ENCODE data around the gene FRAS1.
"Not testable (repeated sequence)": the region's sequence is repeated elsewhere in the genome, so short reads cannot be mapped to it uniquely, and the experiment has no call there.

The FRAS1 gene

GRCh38 chr4:78119698-78120097 is 62.6 kb downstream of the FRAS1 start:
- peaks cover 4% of the 10 kb centered on the region for H3K9me3 ChIP-seq (ENCODE audit: control insufficient read depth, insufficient read depth, low read length)
- no peak overlapping the region for H3K27ac ChIP-seq (ENCODE audit: low read depth, low read length)
- H3K4me3 ChIP-seq (ENCODE audit: low read depth, low read length): no peak overlapping the region

GRCh38 chr4:78120144-78120880 is 63.2 kb downstream of the FRAS1 start:
- Histone ChIP-seq H3K9me3 (ENCODE audit: control insufficient read depth, insufficient read depth, low read length) (peaks cover 4% of the 10 kb centered on the region), H3K4me1 (ENCODE audit: control insufficient read depth, insufficient read depth, low read length) (no peaks in the 10 kb centered on the region), H3K27ac (ENCODE audit: low read depth, low read length) (no peak overlapping the region), H3K4me3 (ENCODE audit: low read depth, low read length) (no peak overlapping the region), H3K9ac (ENCODE audit: low read depth, low read length) (no peak overlapping the region), H3K27me3 (ENCODE audit: control insufficient read depth, insufficient read depth, low read length) (no peaks in the 10 kb centered on the region), H3K36me3 (ENCODE audit: control insufficient read depth, insufficient read depth, low read length) (no peaks in the 10 kb centered on the region)

More at GRCh38 chr4:78119698-78120097, 62.6 kb downstream of the FRAS1 start:
- H3K4me1 ChIP-seq (ENCODE audit: control insufficient read depth, insufficient read depth, low read length): no peaks in the 10 kb centered on the region
- H3K36me3 ChIP-seq (ENCODE audit: control insufficient read depth, insufficient read depth, low read length): no peaks in the 10 kb centered on the region
- H3K27me3 ChIP-seq (ENCODE audit: control insufficient read depth, insufficient read depth, low read length): no peaks in the 10 kb centered on the region
- no peak overlapping the region for H3K9ac ChIP-seq (ENCODE audit: low read depth, low read length)

- H3K27ac ChIP-seq (ENCODE audit: low read depth, low read length): no peak overlapping the region
- no peak overlapping the region for H3K4me3 ChIP-seq (ENCODE audit: low read depth, low read length)
- peaks cover 4% of the 10 kb centered on the region for H3K9me3 ChIP-seq (ENCODE audit: control insufficient read depth, insufficient read depth, low read length)
- H3K36me3 ChIP-seq (ENCODE audit: control insufficient read depth, insufficient read depth, low read length): no peaks in the 10 kb centered on the region
- H3K27me3 ChIP-seq (ENCODE audit: control insufficient read depth, insufficient read depth, low read length): no peaks in the 10 kb centered on the region
- H3K4me1 ChIP-seq (ENCODE audit: control insufficient read depth, insufficient read depth, low read length): peaks cover 5% of the 10 kb centered on the region; the same call in 1 of the 2 replicates
- H3K9ac ChIP-seq (ENCODE audit: low read depth, low read length): no peak overlapping the region
These were observed 64.3 kb downstream of the FRAS1 start for GRCh38 chr4:78121338-78121904.

- peaks cover 11% of the 10 kb centered on the region for H3K4me1 ChIP-seq (ENCODE audit: control insufficient read depth, insufficient read depth, low read length)
- H3K27ac ChIP-seq (ENCODE audit: low read depth, low read length); H3K27me3 ChIP-seq (ENCODE audit: control insufficient read depth, insufficient read depth, low read length); H3K36me3 ChIP-seq (ENCODE audit: control insufficient read depth, insufficient read depth, low read length); H3K9ac ChIP-seq (ENCODE audit: low read depth, low read length); H3K4me3 ChIP-seq (ENCODE audit: low read depth, low read length); H3K9me3 ChIP-seq (ENCODE audit: control insufficient read depth, insufficient read depth, low read length): not testable (repeated sequence)
These were observed 68.8 kb downstream of the FRAS1 start for GRCh38 chr4:78125834-78126331.

- H3K27ac ChIP-seq (ENCODE audit: low read depth, low read length): no peak overlapping the region
- no peak overlapping the region for H3K4me3 ChIP-seq (ENCODE audit: low read depth, low read length)
- no peaks in the 10 kb centered on the region for H3K27me3 ChIP-seq (ENCODE audit: control insufficient read depth, insufficient read depth, low read length)
- no peaks in the 10 kb centered on the region for H3K36me3 ChIP-seq (ENCODE audit: control insufficient read depth, insufficient read depth, low read length)
- no peaks in the 10 kb centered on the region for H3K9me3 ChIP-seq (ENCODE audit: control insufficient read depth, insufficient read depth, low read length)
- no peak overlapping the region for H3K9ac ChIP-seq (ENCODE audit: low read depth, low read length)
- H3K4me1 ChIP-seq (ENCODE audit: control insufficient read depth, insufficient read depth, low read length): peaks cover 22% of the 10 kb centered on the region
These were observed 72.4 kb downstream of the FRAS1 start for GRCh38 chr4:78129383-78130108.

GRCh38 chr4:78131403-78131802 is 74.3 kb downstream of the FRAS1 start:
- H3K27ac ChIP-seq (ENCODE audit: low read depth, low read length): no peak overlapping the region

GRCh38 chr4:78136109-78137081 is 79.3 kb downstream of the FRAS1 start:
- Histone ChIP-seq H3K9ac (ENCODE audit: low read depth, low read length) (no peak overlapping the region), H3K9me3 (ENCODE audit: control insufficient read depth, insufficient read depth, low read length) (no peaks in the 10 kb centered on the region), H3K4me1 (ENCODE audit: control insufficient read depth, insufficient read depth, low read length) (peaks cover 13% of the 10 kb centered on the region), H3K27me3 (ENCODE audit: control insufficient read depth, insufficient read depth, low read length) (no peaks in the 10 kb centered on the region), H3K27ac (ENCODE audit: low read depth, low read length) (no peak overlapping the region), H3K4me3 (ENCODE audit: low read depth, low read length) (no peak overlapping the region), H3K36me3 (ENCODE audit: control insufficient read depth, insufficient read depth, low read length) (no peaks in the 10 kb centered on the region)

More at GRCh38 chr4:78131403-78131802, 74.3 kb downstream of the FRAS1 start:
- Histone ChIP-seq H3K4me1 (ENCODE audit: control insufficient read depth, insufficient read depth, low read length) (peaks cover 22% of the 10 kb centered on the region), H3K36me3 (ENCODE audit: control insufficient read depth, insufficient read depth, low read length) (no peaks in the 10 kb centered on the region), H3K9me3 (ENCODE audit: control insufficient read depth, insufficient read depth, low read length) (no peaks in the 10 kb centered on the region), H3K9ac (ENCODE audit: low read depth, low read length) (no peak overlapping the region), H3K27me3 (ENCODE audit: control insufficient read depth, insufficient read depth, low read length) (no peaks in the 10 kb centered on the region), H3K4me3 (ENCODE audit: low read depth, low read length) (no peak overlapping the region)

GRCh38 chr4:78137532-78137931 is 80.4 kb downstream of the FRAS1 start:
- Histone ChIP-seq H3K4me3 (ENCODE audit: low read depth, low read length) (no peak overlapping the region), H3K27ac (ENCODE audit: low read depth, low read length) (no peak overlapping the region), H3K27me3 (ENCODE audit: control insufficient read depth, insufficient read depth, low read length) (no peaks in the 10 kb centered on the region), H3K36me3 (ENCODE audit: control insufficient read depth, insufficient read depth, low read length) (no peaks in the 10 kb centered on the region), H3K9me3 (ENCODE audit: control insufficient read depth, insufficient read depth, low read length) (no peaks in the 10 kb centered on the region), H3K4me1 (ENCODE audit: control insufficient read depth, insufficient read depth, low read length) (0 out of 2 replicates have a peak, but pooled peaks cover 4% of the 10 kb centered on the region), H3K9ac (ENCODE audit: low read depth, low read length) (no peak overlapping the region)

GRCh38 chr4:78138252-78138651 is 81.1 kb downstream of the FRAS1 start:
- Histone ChIP-seq H3K27ac (ENCODE audit: low read depth, low read length) (no peak overlapping the region), H3K27me3 (ENCODE audit: control insufficient read depth, insufficient read depth, low read length) (no peaks in the 10 kb centered on the region), H3K4me1 (ENCODE audit: control insufficient read depth, insufficient read depth, low read length) (0 out of 2 replicates have a peak, but pooled peaks cover 4% of the 10 kb centered on the region)

GRCh38 chr4:78143634-78144033 is 86.5 kb downstream of the FRAS1 start:
- Histone ChIP-seq H3K4me1 (ENCODE audit: control insufficient read depth, insufficient read depth, low read length) (peaks cover 6% of the 10 kb centered on the region), H3K36me3 (ENCODE audit: control insufficient read depth, insufficient read depth, low read length) (no peaks in the 10 kb centered on the region), H3K9ac (ENCODE audit: low read depth, low read length) (no peak overlapping the region), H3K27ac (ENCODE audit: low read depth, low read length) (no peak overlapping the region), H3K9me3 (ENCODE audit: control insufficient read depth, insufficient read depth, low read length) (no peaks in the 10 kb centered on the region), H3K27me3 (ENCODE audit: control insufficient read depth, insufficient read depth, low read length) (no peaks in the 10 kb centered on the region), H3K4me3 (ENCODE audit: low read depth, low read length) (no peak overlapping the region)

More at GRCh38 chr4:78138252-78138651, 81.1 kb downstream of the FRAS1 start:
- H3K9ac ChIP-seq (ENCODE audit: low read depth, low read length): no peak overlapping the region
- no peaks in the 10 kb centered on the region for H3K36me3 ChIP-seq (ENCODE audit: control insufficient read depth, insufficient read depth, low read length)
- no peaks in the 10 kb centered on the region for H3K9me3 ChIP-seq (ENCODE audit: control insufficient read depth, insufficient read depth, low read length)
- H3K4me3 ChIP-seq (ENCODE audit: low read depth, low read length): no peak overlapping the region

Data from HUES48 (cell line).